ENCODE measurements around the gene BTF3. TPM values are rescaled to one million over a fixed set of nuclear protein-coding genes. Genes with fewer than 3 reads are reported as not detected.
"Not testable (repeated sequence)": the region's sequence is repeated elsewhere in the genome, so short reads cannot be mapped to it uniquely, and the experiment has no call there.

Gene BTF3
- total RNA-seq, 2 experiments from 2014 or later: 1,003 to 1,035 TPM

DNA sequence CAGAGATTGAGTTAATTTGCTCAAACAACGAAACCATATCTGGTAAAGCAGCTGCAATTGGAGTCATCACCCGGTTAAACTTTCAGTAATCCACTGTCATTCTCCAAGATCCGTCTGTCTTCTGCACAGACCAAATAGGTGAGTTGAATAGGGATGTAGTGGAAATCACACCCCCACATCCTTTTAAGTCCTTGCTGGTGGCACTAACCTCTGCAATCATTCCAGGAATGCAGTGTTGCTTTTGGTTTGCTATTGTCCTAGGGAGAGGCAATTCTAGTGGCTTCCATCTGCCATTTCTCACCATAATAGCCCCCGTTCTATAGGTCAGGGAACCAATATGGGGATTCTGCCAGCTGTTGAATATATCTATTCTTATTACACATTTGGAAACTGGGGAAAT, 14.6 kb upstream of the BTF3 start:
- CTCF ChIA-PET: no interaction called here
- POLR2A ChIA-PET: no interaction called here

DNA sequence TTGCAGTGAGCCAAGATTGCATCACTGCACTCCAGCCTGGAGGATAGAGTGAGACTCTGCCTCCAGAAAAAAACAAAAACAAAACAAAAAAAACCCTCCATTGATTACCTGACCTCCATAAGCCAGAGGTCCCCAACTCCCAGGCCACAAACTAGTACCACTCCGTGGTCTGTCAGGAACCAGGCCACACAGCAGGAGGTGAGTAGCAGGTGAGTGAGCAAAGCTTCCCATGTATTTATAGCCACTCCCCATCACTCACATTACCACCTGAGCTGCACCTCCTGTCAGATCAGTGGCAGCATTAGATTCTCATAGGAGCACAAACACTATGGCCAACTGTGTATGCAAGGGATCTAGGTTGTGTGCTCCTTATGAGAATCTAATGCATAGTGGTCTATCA, 13.7 kb upstream of the BTF3 start:
- ChIA-PET CTCF (no interaction called here), POLR2A (no interaction called here)

DNA sequence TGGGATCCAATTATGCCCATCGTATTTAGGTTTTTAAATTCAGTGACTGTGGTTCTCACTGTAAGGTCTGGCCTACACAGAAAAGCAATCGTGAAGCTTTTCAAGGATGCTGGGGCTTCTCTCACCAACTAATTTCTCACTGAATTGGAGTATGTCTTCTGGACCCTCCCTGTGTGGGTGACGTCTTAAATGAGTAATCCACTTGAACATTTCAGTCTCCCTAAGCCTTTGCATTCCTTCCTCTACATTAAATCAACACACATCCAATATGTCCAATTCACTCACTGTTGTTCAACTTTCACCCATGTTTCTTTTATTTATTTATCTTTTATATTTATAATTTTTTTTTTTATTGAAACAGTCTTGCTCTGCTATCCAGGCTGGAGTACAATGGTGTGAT, 12.5 kb upstream of the BTF3 start:
- POLR2A ChIA-PET: no interaction called here
- CTCF ChIA-PET: no interaction called here

DNA sequence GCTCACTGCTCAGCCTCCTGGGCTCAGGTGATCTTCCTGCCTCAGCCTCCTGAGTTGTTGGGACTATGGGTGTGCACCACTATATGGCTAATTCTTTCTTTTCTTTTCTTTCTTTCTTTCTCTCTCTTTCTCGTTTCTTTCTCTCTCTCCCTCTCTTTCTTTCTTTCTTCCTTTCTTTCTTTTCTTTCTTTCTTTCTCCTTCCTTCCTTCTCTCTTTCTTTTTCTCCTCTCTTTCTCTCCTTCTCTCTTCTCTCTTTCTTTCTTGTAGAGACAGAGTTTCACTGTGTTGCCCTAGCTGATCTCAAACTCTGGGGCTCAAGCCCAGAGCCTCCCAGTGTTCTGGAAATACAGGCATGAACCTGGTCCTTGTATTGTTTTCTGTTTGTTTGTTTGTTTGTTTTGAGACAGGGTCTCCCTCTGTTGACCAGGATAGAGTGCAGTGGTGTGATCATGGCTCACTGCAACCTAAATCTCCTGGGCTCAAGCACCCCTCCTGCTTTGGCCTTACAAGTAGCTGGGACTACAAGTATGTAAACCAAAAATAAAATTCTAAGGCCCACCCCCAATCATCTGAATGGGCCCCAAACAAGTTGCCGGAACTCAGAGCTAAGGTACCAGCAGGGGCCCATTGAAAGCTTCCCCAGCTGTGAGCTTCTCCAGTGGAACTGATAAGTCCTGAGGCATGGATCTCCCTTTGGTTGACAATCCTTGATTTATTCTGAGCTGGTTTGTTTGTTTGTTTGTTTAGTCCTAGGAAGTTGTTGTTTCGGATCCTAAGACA, 11.9 kb upstream of the BTF3 start:
- POLR2A ChIA-PET: no interaction called here
- CTCF ChIA-PET: no interaction called here

DNA sequence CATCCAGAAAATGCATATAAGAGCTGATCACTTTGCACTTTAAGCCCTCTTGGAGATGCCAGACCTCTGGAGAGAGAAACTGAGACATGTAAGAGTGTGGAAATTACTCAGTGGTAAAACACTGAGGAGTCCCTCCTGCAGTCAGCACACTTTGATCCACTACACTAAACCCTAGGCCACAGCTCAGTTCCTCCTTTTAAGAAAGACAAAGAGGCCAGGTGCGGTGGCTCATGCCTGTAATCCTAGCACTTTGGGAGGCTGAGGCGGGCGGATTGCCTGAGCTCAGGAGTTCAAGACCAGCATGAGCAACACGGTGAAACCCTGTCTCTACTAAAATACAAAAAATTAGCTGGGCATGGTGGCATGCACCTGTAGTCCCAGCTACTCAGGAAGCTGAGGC, 11.0 kb upstream of the BTF3 start:
- POLR2A ChIA-PET, CTCF ChIA-PET: not testable (repeated sequence)

DNA sequence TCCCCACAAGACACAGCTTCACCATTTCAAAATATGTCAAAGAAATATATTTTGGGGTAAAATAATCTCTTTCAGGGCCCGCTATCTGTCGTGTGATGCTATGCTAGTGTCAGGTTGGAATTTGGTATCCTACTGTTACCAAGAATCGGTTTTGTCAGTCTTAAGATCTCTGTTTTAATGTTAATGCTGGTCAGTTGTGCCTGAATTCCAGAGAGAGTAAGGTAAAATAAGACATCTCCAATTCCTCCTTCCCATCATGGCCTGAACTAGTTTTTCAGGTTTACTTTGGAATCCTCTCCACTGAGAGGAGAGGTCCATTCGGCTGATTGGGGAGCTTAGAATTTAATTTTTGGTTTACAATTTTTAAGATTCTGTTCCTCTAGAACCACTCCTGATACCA, 10.4 kb upstream of the BTF3 start:
- ChIA-PET CTCF (no interaction called here), POLR2A (no interaction called here)

DNA sequence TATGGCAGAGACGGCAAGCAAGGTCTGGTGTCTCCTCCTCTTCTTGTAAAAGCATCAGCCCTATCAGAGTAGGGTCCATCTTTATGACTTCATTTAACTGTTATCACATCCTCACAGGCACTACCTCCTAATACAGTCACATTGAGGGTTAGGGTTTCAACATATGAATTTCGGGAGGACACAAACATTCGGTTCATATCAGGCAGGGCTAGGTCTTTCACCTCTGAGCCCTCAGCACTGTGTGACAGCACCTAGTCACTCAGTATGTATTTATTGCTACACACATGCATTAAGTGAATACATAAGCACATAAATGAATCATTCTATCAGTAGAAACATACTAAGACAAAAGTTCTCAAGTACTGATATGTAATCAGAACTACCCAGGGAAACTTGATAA, 9.4 kb upstream of the BTF3 start:
- CTCF ChIA-PET: no interaction called here

DNA sequence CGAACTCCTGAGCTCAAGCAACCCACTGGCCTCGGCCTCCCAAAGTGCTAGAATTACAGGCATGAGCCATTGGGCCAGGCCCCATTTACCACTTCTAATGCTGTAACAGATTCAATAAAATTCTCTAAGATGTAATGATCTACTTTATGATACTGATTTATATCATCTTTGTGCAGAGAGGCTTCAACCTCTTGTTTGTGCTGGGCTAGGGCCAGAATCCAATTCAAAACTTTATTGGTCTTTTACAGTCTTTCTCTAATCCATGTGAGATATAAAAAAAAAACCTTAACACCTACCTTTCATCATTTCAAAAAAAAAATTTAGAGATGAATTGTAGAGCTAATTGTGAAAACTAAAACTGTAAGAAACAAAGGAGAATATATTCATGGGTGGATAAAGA, 8.2 kb upstream of the BTF3 start:
- ChIA-PET CTCF (no interaction called here), POLR2A (no interaction called here)

More for the DNA sequence above, 9.4 kb upstream of the BTF3 start:
- POLR2A ChIA-PET: no interaction called here

DNA sequence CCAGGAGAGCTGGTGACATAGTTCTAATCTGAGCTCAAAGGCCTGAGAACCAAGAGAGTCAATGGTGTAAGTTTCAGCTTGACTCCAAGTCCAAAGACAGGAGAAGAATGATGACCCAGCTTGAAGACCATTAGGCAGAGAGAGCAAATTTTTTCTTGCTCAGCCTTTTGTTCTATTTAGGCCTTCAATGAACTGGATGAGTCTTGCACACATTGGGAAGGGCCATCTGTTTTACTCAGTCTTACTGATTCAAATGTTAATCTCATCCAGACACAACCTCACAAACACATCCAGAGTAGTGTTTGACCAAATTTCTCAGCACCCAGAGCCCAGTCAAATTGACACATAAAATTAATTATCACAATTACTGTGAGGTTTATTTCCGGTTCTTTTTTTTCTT, 7.1 kb upstream of the BTF3 start:
- ChIA-PET CTCF (no interaction called here), POLR2A (no interaction called here)

DNA sequence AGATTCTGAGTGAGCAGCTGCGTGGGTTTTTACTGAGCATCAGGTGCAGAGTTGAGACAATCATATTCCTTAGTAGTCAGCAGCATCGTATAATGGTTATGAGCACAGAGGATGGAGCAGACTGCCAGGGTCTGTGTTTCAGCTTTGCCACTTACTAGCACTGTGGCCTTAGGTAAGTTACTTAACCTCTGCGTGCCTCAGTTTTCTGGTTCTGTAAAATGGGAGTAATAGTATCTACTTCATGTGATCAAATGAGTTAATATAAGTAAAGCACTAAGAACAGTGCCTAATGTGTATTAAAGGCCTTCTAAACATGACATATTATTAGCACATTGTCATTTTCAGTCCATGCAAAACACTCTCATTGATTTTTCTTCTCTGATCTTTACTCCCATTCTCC, 4.8 kb upstream of the BTF3 start:
- ChIA-PET CTCF (no interaction called here), POLR2A (no interaction called here)

DNA sequence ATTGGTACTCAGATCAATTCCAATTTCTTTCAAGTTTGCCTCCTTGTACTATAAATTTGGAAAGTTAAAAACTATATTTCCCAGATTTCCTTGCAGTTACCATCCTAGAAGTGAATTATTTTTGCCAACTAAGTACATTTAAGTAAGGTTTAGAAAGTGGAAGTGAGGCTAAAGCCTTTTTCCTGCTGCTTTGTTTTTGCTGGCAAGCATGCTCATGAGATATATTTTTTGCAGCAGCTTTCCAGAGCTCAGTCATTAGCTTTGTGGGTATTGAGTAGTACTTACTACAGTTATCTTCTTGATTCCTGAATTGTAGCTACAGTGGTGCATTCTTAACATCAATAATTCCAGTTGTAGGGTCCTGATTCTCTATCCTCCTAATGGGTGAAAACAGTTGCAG, 3.5 kb upstream of the BTF3 start:
- ChIA-PET CTCF (no interaction called here), POLR2A (no interaction called here)

DNA sequence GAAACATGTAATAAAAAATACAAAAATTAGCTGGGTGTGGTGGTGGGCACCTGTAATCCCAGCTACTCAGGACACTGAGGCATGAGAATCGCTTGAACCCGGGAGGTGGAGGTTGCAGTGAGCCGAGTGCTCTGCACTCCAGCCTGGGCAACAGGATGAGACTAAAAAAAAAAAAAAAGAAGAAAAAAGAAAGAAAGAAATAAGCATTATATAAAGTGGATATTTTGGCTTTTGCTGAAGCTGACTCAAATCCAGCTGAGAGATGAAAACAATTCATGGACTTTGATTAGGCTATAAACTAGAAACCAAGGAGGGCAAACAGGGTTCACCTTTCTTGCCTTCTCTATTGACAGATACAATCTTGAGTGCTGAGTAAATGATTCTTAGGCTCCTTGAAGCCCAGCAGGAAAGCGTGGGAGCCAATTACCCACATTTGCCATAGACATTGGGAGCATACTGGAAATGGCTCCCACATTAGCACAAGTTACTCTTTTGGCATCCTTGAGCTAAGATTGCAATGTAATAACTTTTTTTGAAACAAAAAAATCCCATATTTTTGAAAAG, 2.4 kb upstream of the BTF3 start:
- ChIA-PET CTCF (no interaction called here), POLR2A (no interaction called here)

DNA sequence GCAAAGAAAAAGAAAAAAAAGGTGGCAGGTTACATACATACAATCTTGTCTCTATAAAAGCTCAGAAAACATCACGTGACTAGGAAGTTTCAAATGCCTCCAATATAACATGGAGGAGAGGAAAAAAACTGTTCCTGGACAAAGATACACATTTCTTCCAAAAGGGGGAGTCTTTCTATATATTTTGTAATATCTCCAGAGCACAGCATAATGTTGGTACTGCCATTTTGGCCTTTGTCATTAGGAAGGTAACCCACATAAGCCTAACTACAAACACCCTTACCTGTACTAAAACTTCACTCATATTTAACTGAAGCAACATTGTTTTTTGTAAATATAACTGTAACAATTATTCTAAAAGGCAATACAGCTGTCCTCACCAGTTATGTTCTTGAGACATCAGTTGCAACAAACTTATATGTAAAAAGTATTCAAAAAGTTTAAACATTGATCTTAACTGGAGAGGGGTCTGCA, 1.2 kb upstream of the BTF3 start:
- CTCF ChIA-PET: no interaction called here
- POLR2A ChIA-PET: no interaction called here

DNA sequence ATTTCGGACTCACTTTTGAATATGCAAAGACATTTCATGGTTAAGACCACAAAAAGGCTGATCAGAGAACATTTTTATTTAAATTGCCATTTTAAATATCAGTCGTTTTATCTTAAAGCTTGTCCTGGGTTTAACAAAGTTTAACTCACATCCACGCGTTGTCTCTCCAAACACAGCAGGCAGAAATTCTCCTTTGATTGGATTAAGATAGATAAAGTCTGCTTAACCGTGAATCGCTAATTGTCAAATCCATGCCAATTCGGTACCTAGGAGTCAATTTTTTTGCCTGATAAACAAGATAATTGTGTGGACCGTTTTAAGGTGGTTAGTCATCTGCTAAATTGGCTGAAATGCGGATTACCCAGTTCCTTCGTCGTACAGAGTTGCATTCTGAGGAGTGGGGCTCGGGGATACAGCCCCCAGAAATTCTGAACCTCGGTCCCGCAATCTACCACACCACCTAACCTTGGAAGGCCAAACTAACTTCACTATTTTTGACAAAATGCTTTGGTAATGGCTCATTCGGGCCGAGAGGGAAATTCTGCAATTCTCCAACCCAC, 665 bp upstream of the BTF3 start:
- POLR2A ChIA-PET: no interaction called here
- CTCF ChIA-PET: interaction anchor here (1.9 kb wide), 1 partner anchor 46 kb away, joined by 5 read pairs; no protein-coding TSS in a partner anchor

DNA sequence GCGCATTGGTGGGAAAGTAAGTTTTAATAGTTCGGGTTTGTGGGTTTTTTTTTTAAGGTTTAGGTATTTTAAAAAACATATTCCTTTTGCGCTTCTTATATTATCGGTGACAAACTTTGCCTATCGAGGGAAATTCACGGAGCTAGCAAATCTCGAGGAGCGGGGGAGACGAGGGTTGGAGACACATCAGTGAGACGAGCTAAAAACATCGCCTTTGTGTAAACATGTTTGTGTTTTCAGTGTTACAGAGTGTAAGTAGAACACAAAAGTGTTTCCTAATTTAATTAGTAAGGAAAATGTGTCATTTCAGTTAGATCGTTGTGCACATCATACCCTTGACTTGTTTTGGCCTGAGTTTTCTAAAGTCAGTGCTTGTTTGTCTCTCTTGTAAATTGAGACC, 945 bp downstream of the BTF3 start:
- POLR2A ChIA-PET: interaction anchor here (1.4 kb wide), 1 partner anchor 66 kb away, joined by 4 read pairs; the partner anchor contains the start of genes ANKRA2 and UTP15
- CTCF ChIA-PET: interaction anchor here (0.8 to 1.9 kb wide), 2 partner anchors 48 to 284 kb away, joined by 3 to 5 read pairs; no protein-coding TSS in a partner anchor

DNA sequence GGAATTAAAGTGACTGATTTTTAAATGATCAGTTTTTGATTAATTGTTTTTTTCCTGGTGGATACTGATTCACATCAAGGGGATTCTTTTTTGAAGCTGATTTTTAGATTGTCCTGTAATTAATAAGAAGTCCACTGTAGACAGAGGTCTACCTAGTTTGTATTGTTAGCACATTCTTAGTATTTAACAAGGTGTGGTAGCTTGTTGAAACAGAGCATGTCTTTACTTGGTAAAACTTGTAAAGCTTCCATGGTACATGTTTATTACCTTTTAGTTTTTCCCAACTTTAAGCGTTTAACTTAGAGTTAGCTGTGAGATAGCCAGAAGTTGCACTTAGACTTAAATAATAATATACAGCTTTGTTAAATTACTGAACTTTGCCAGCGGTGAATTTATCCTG, 1.5 kb downstream of the BTF3 start:
- ChIA-PET POLR2A (no interaction called here), CTCF (interaction anchor here (1.9 kb wide), 1 partner anchor 49 kb away, joined by 5 read pairs; no protein-coding TSS in a partner anchor)

DNA sequence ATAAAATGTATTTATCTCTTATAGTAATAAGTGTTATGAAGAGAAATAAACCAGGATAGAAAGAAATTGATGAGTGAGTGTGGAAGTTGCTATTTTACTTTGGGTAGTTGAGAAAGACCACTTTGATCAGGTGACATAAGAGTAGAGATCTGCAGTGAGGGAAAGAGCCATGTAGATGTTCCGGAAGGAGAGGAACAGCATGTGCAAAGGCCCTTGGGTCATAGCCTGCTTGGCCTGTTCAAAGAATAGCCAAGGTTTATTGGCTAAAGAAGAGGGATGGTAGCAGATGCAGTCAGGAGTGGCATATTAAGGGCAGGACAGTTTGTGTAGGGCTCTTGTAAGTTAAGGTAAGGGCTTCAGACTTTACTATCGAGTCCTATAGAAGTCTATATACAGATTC, 3.2 kb downstream of the BTF3 start:
- CTCF ChIA-PET: no interaction called here
- POLR2A ChIA-PET: no interaction called here

DNA sequence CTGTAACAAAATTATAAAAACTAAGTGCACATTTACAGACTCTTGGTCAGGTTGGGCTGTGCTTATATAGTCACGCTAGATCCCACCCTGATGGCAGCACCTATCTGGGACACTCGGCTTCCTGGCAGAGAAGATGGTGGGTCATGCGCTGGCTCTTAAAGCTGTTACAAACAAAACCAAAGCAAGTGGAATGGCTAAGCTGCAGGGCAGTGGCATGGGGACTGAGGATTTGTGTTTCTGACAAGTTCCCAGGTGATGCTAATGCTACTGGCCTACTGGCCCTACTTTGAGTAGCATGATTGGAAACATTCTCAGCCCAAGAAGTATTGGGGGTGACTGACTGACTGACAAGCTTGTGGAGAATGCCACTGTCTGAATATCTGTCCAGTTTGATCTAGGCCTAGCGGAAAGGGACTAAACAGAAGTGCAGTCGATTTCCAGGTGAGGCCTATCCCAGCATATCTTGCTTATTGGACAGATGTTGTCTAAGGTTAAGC, 8.3 kb downstream of the BTF3 start:
- ChIA-PET POLR2A (no interaction called here), CTCF (no interaction called here)

DNA sequence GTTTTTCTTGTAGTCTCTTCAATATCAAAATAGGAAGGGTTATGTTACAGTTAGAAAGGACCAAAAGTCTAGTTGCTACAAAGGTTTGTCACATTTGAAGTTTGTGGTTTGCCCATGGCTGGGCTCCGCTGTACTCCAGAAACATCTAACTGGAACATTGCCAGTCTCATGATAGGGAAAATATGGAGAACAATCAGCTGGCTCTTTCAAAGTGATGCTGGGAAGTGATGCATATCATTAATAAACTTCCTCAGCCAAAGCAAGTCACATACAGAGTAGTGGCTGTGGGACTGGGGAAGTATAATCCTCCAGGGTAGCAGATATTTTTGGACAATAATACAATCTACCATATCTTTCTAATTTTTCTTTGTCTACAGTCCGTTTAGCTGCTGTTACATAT, 8.8 kb downstream of the BTF3 start:
- CTCF ChIA-PET: interaction anchor here (0.5 kb wide), 1 partner anchor 1225 kb away, joined by 4 read pairs; no protein-coding TSS in a partner anchor

DNA sequence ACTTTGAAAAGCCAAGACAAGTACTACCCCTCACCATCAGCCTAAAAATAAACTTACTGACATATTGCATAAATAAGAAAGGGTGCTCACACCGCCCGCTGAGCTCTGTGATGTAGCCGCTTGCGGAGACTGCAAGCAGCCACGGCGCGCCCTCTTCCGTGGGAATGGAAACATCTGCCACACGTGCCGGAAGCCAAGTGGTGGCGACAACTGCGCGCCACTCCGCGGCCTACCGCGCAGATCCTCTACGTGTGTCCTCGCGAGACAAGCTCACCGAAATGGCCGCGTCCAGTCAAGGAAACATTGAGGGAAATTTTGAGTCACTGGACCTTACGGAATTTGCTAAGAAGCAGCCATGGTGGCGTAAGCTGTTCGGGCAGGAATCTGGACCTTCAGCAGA, 10.3 kb downstream of the BTF3 start:
- POLR2A ChIA-PET: not testable (repeated sequence)
- CTCF ChIA-PET: interaction anchor here (1.9 kb wide), 1 partner anchor 11 kb away, joined by 6 read pairs; no protein-coding TSS in a partner anchor

More for the DNA sequence above, 8.8 kb downstream of the BTF3 start:
- POLR2A ChIA-PET: no interaction called here

DNA sequence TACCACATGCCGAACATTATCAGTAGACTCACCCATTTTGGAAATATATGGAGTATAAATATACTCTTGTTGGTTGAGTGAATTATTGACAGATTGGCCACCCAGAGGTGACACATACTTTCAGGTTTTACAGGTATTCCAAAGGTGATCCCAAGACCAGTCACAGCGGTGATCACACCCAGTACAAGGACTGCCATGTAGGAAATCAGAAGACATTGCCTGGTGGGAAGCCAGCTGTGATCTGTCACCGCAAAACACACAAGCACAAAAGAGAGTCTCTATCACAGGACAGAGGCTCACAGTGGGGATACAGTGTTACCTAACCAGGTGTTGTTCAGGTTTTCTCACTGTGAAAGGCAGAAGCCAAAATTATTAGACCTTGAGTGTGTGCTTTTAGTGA, 15.8 kb downstream of the BTF3 start:
- ChIA-PET CTCF (no interaction called here), POLR2A (no interaction called here)

Measured in activated CD8-positive, alpha-beta memory T cell treated with anti-CD3 and anti-CD28 coated beads for 36 hours (primary cell).